ENCODE data around the gene MYO7A. TPM values are rescaled to one million over a fixed set of nuclear protein-coding genes. Genes with fewer than 3 reads are reported as not detected.
A peak's percentile ranks its signal among the peaks of the same experiment; 100 is the strongest.

Gene MYO7A
- total RNA-seq, 4 donors from 2014 or later: 4.8 to 9.1 (median 6.4) TPM

- Histone ChIP-seq H3K4me3 (no peak overlapping the region), H3K9me3 (no peaks in the 10 kb centered on the region), H3K4me1 (peaks cover 10 to 24% (median 16%) of the 10 kb centered on the region in 4 donors), H3K27ac (replicated peaks in 1 of 4) (no peak overlapping the region), H3K27me3 (peaks cover 0 to 21% (median 13%) of the 10 kb centered on the region in 4 donors), H3K36me3 (no peaks in the 10 kb centered on the region)
- no peak for DNase-seq (ENCODE audit: extremely low spot score)
- TF ChIP-seq EP300 (IDR thresholded peaks at IDR 0.05) (no peak), POLR2AphosphoS5 (IDR thresholded peaks at IDR 0.05) (no peak), POLR2A (IDR thresholded peaks at IDR 0.05; ENCODE audit: low read depth) (no peak)
- TF ChIP-seq, protein P1, sequence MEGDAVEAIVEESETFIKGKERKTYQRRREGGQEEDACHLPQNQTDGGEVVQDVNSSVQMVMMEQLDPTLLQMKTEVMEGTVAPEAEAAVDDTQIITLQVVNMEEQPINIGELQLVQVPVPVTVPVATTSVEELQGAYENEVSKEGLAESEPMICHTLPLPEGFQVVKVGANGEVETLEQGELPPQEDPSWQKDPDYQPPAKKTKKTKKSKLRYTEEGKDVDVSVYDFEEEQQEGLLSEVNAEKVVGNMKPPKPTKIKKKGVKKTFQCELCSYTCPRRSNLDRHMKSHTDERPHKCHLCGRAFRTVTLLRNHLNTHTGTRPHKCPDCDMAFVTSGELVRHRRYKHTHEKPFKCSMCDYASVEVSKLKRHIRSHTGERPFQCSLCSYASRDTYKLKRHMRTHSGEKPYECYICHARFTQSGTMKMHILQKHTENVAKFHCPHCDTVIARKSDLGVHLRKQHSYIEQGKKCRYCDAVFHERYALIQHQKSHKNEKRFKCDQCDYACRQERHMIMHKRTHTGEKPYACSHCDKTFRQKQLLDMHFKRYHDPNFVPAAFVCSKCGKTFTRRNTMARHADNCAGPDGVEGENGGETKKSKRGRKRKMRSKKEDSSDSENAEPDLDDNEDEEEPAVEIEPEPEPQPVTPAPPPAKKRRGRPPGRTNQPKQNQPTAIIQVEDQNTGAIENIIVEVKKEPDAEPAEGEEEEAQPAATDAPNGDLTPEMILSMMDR (IDR thresholded peaks at IDR 0.05): no peak
- 74% methylated on average over 12 of the region's 12 CpGs for WGBS
- intact Hi-C loops (cut with DNase I): no loop called here
These were observed 8.9 kb downstream of the MYO7A start for GRCh38 chr11:77136784-77137420.

- intact Hi-C loops (cut with DNase I): no loop called here
- TF ChIP-seq POLR2A (IDR thresholded peaks at IDR 0.05; ENCODE audit: low read depth) (no peak), POLR2AphosphoS5 (IDR thresholded peaks at IDR 0.05) (no peak), EP300 (IDR thresholded peaks at IDR 0.05) (no peak)
These were observed 9.4 kb downstream of the MYO7A start for GRCh38 chr11:77137421-77137820.

GRCh38 chr11:77138106-77138649, 10.1 kb downstream of the MYO7A start:
- Histone ChIP-seq H3K27ac (replicated peaks in 1 of 4) (no peak overlapping the region), H3K4me1 (peaks cover 10 to 23% (median 16%) of the 10 kb centered on the region in 4 donors), H3K4me3 (peak overlapping the region in 1 of 4 donors; percentile 7), H3K9me3 (no peaks in the 10 kb centered on the region), H3K36me3 (no peaks in the 10 kb centered on the region), H3K27me3 (peaks cover 0 to 21% (median 13%) of the 10 kb centered on the region in 4 donors)
- TF ChIP-seq POLR2AphosphoS5 (IDR thresholded peaks at IDR 0.05): no peak
- no peak for TF ChIP-seq POLR2A (IDR thresholded peaks at IDR 0.05; ENCODE audit: low read depth)
- TF ChIP-seq, protein P1 (IDR thresholded peaks at IDR 0.05): no peak
- no peak for TF ChIP-seq EP300 (IDR thresholded peaks at IDR 0.05)
- intact Hi-C loops (cut with DNase I): no loop called here
- DNase-seq (ENCODE audit: extremely low spot score): no peak
- WGBS: 29% methylated on average over 28 of the region's 55 CpGs

More at GRCh38 chr11:77137421-77137820, 9.4 kb downstream of the MYO7A start:
- H3K36me3 ChIP-seq: no peaks in the 10 kb centered on the region
- DNase-seq (ENCODE audit: extremely low spot score): no peak
- H3K4me1 ChIP-seq: peaks cover 10 to 23% (median 16%) of the 10 kb centered on the region in 4 donors
- H3K9me3 ChIP-seq: no peaks in the 10 kb centered on the region
- peaks cover 0 to 21% (median 13%) of the 10 kb centered on the region in 4 donors for H3K27me3 ChIP-seq
- WGBS: 93% methylated on average over 9 of the region's 11 CpGs
- no peak overlapping the region for H3K27ac ChIP-seq (replicated peaks in 1 of 4)
- no peak overlapping the region for H3K4me3 ChIP-seq

GRCh38 chr11:77139201-77139600, 11.2 kb downstream of the MYO7A start:
- Histone ChIP-seq H3K27ac (replicated peaks in 1 of 4) (no peak overlapping the region), H3K4me3 (no peak overlapping the region), H3K9me3 (no peaks in the 10 kb centered on the region), H3K27me3 (peaks cover 0 to 21% (median 13%) of the 10 kb centered on the region in 4 donors), H3K4me1 (peaks cover 10 to 23% (median 16%) of the 10 kb centered on the region in 4 donors), H3K36me3 (no peaks in the 10 kb centered on the region)
- DNase-seq (ENCODE audit: extremely low spot score): no peak
- TF ChIP-seq EP300 (IDR thresholded peaks at IDR 0.05) (no peak), POLR2A (IDR thresholded peaks at IDR 0.05; ENCODE audit: low read depth) (no peak), POLR2AphosphoS5 (IDR thresholded peaks at IDR 0.05) (no peak)
- TF ChIP-seq, protein P1 (IDR thresholded peaks at IDR 0.05): no peak
- 100% methylated on average over 6 of the region's 8 CpGs for WGBS
- intact Hi-C loops (cut with DNase I): no loop called here

DNA sequence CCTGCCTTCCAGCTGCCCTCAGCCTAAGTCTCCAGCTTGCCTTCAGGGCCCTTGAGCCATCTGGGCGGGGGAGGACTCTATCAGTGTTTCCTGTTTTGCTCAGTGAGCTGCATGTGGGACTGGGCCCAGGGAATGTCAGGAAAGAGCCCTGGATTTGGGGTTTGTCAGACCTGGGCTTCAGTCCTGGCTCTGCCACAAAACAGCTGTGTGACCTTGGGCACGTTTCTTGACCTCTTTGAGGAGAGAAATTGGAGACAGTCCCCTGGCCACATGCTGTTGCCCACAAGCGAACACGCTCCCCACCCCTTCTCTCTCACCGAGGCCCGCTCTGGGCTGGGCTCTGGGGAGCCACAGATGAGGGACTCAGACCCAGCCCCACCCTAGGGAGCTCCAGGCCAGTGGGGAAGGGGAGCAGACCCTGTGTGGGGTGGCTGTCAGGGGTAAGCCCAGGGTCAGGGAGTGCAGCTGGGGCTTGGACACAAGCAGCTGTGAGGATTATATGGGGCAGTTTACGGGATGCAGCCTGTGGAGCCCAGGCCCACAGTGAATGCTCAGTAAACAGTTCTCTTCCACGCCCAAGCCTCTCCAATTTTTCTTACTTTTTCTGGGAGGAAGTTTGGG, 12.3 kb downstream of the MYO7A start:
- no peak for DNase-seq (ENCODE audit: extremely low spot score)

More for the DNA sequence above, 12.3 kb downstream of the MYO7A start:
- no peak overlapping the region for H3K4me3 ChIP-seq
- TF ChIP-seq POLR2AphosphoS5 (IDR thresholded peaks at IDR 0.05): no peak
- no peak for TF ChIP-seq EP300 (IDR thresholded peaks at IDR 0.05)
- TF ChIP-seq, protein P1 (IDR thresholded peaks at IDR 0.05): no peak
- no peak for TF ChIP-seq POLR2A (IDR thresholded peaks at IDR 0.05; ENCODE audit: low read depth)
- whole genome bisulfite sequencing: 78% methylated on average over 7 of the region's 8 CpGs
- H3K9me3 ChIP-seq: no peaks in the 10 kb centered on the region
- intact Hi-C loops (cut with DNase I): no loop called here
- H3K27me3 ChIP-seq: peaks cover 0 to 23% (median 13%) of the 10 kb centered on the region in 4 donors
- H3K36me3 ChIP-seq: no peaks in the 10 kb centered on the region
- peaks cover 10 to 23% (median 16%) of the 10 kb centered on the region in 4 donors for H3K4me1 ChIP-seq
- H3K27ac ChIP-seq (replicated peaks in 1 of 4): peak overlapping the region in 1 of 4 donors; percentile 48
